Testis (tissue), 2 donors: ENCODE results near the gene GAPVD1.

Experiments used
- POLR2A ChIP-seq: fragments of 450-650 bp; IDR thresholded peaks from one replicate; pipeline ENCODE4 v1.6.1; 2017; ENCODE audit warnings: antibody characterized with exemption, mild to moderate bottlenecking, moderate library complexity
- TF ChIP-seq, protein P1 (sequence below), 3 experiments: fragments of 450-650 bp in 2 of 3; fragments of 200-600 bp in 1 of 3; sonication (generic) in 1 of 3; IDR thresholded peaks; one replicate each; pipeline ENCODE4 v1.5.1; 2016 to 2019; ENCODE audit warnings: antibody characterized with exemption in 3 of 3, mild to moderate bottlenecking in 2 of 3, moderate library complexity in 1 of 3

DNA sequence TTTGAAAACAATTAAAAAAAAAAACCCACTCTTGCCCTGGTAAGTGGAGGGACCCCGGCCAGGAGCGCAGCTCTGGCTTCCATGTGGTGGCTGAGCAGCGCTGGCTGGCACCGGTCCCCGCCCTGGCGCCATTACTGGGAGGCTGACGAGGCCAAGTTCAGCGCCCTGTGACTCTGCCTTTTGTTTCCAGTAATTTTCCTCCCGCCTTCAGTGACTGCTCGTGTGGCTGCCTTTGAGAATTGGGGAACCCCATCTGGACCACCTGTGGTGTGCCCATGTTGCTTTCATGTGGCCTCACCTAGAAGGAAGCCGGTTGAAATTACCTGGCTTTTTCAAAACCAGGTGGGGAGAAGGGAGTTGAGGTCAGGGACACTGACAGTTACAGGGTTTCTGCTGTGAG, 136.1 kb downstream of the GAPVD1 start:
- TF ChIP-seq, protein P1, sequence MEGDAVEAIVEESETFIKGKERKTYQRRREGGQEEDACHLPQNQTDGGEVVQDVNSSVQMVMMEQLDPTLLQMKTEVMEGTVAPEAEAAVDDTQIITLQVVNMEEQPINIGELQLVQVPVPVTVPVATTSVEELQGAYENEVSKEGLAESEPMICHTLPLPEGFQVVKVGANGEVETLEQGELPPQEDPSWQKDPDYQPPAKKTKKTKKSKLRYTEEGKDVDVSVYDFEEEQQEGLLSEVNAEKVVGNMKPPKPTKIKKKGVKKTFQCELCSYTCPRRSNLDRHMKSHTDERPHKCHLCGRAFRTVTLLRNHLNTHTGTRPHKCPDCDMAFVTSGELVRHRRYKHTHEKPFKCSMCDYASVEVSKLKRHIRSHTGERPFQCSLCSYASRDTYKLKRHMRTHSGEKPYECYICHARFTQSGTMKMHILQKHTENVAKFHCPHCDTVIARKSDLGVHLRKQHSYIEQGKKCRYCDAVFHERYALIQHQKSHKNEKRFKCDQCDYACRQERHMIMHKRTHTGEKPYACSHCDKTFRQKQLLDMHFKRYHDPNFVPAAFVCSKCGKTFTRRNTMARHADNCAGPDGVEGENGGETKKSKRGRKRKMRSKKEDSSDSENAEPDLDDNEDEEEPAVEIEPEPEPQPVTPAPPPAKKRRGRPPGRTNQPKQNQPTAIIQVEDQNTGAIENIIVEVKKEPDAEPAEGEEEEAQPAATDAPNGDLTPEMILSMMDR (IDR thresholded peaks at IDR 0.05): no peak
- TF ChIP-seq POLR2A: no peak
